Measurements from ENCODE around the gene GMPR2.

GMPR2 gene

GRCh38 chr14:24261256-24261968 is 28.7 kb downstream of the GMPR2 start:
- Histone ChIP-seq H3K36me3 (ENCODE audit: control insufficient read depth, insufficient read depth, low read length) (peaks cover 1% of the 10 kb centered on the region; the same call in 1 of the 2 replicates), H3K27ac (ENCODE audit: low read length) (no peak overlapping the region), H3K4me3 (ENCODE audit: low read length) (no peak overlapping the region), H3K4me1 (ENCODE audit: control insufficient read depth, insufficient read depth, low read length) (no peaks in the 10 kb centered on the region), H3K27me3 (ENCODE audit: control insufficient read depth, insufficient read depth, low read length) (no peaks in the 10 kb centered on the region), H3K9me3 (ENCODE audit: control insufficient read depth, insufficient read depth, low read length) (no peaks in the 10 kb centered on the region)
- no peak for DNase-seq (ENCODE audit: low read depth, low spot score)
- WGBS (ENCODE audit: insufficient coverage, insufficient read length): no CpG with 5 or more reads among the region's 20 CpGs

GRCh38 chr14:24261969-24262327 is 29.2 kb downstream of the GMPR2 start:
- Histone ChIP-seq H3K27me3 (ENCODE audit: control insufficient read depth, insufficient read depth, low read length) (no peaks in the 10 kb centered on the region), H3K27ac (ENCODE audit: low read length) (no peak overlapping the region), H3K4me3 (ENCODE audit: low read length) (no peak overlapping the region), H3K9me3 (ENCODE audit: control insufficient read depth, insufficient read depth, low read length) (no peaks in the 10 kb centered on the region), H3K36me3 (ENCODE audit: control insufficient read depth, insufficient read depth, low read length) (peaks cover 4% of the 10 kb centered on the region; the same call in 1 of the 2 replicates), H3K4me1 (ENCODE audit: control insufficient read depth, insufficient read depth, low read length) (no peaks in the 10 kb centered on the region)
- no peak for DNase-seq (ENCODE audit: low read depth, low spot score)
- WGBS (ENCODE audit: insufficient coverage, insufficient read length): no CpG with 5 or more reads among the region's 19 CpGs

- Histone ChIP-seq H3K36me3 (ENCODE audit: control insufficient read depth, insufficient read depth, low read length) (peaks cover 4% of the 10 kb centered on the region; the same call in 1 of the 2 replicates), H3K27ac (ENCODE audit: low read length) (no peak within 1 kb of the TSS), H3K4me3 (ENCODE audit: low read length) (no peak within 1 kb of the TSS), H3K4me1 (ENCODE audit: control insufficient read depth, insufficient read depth, low read length) (no peaks in the 10 kb centered on the region), H3K27me3 (ENCODE audit: control insufficient read depth, insufficient read depth, low read length) (no peaks in the 10 kb centered on the region), H3K9me3 (ENCODE audit: control insufficient read depth, insufficient read depth, low read length) (no peaks in the 10 kb centered on the region)
- no CpG with 5 or more reads among the region's 14 CpGs for WGBS (ENCODE audit: insufficient coverage, insufficient read length)
- DNase-seq (ENCODE audit: low read depth, low spot score): no peak
Measured at GRCh38 chr14:24262821-24263733, 30.3 kb downstream of the GMPR2 start, which contains the start of gene TGM1. Gene TGM1, minus strand, starts transcription at chr14:24263177. Its CDS starts 825 bp downstream, at chr14:24262352.

GRCh38 chr14:24263848-24264247 is 31.1 kb downstream of the GMPR2 start:
- Histone ChIP-seq H3K27ac (ENCODE audit: low read length) (no peak overlapping the region), H3K36me3 (ENCODE audit: control insufficient read depth, insufficient read depth, low read length) (peaks cover 4% of the 10 kb centered on the region; the same call in 1 of the 2 replicates), H3K4me1 (ENCODE audit: control insufficient read depth, insufficient read depth, low read length) (no peaks in the 10 kb centered on the region), H3K9me3 (ENCODE audit: control insufficient read depth, insufficient read depth, low read length) (no peaks in the 10 kb centered on the region), H3K4me3 (ENCODE audit: low read length) (no peak overlapping the region), H3K27me3 (ENCODE audit: control insufficient read depth, insufficient read depth, low read length) (no peaks in the 10 kb centered on the region)
- no CpG with 5 or more reads among the region's 6 CpGs for WGBS (ENCODE audit: insufficient coverage, insufficient read length)
- no peak for DNase-seq (ENCODE audit: low read depth, low spot score)

GRCh38 chr14:24264298-24264697 is 31.6 kb downstream of the GMPR2 start:
- Histone ChIP-seq H3K4me1 (ENCODE audit: control insufficient read depth, insufficient read depth, low read length) (no peaks in the 10 kb centered on the region), H3K27ac (ENCODE audit: low read length) (no peak overlapping the region), H3K4me3 (ENCODE audit: low read length) (no peak overlapping the region), H3K36me3 (ENCODE audit: control insufficient read depth, insufficient read depth, low read length) (peaks cover 4% of the 10 kb centered on the region; the same call in 1 of the 2 replicates), H3K9me3 (ENCODE audit: control insufficient read depth, insufficient read depth, low read length) (no peaks in the 10 kb centered on the region), H3K27me3 (ENCODE audit: control insufficient read depth, insufficient read depth, low read length) (no peaks in the 10 kb centered on the region)
- no peak for DNase-seq (ENCODE audit: low read depth, low spot score)
- no CpG with 5 or more reads among the region's 6 CpGs for WGBS (ENCODE audit: insufficient coverage, insufficient read length)

GRCh38 chr14:24266344-24267244 is 33.9 kb downstream of the GMPR2 start:
- Histone ChIP-seq H3K4me3 (ENCODE audit: low read length) (no peak overlapping the region), H3K36me3 (ENCODE audit: control insufficient read depth, insufficient read depth, low read length) (peaks cover 4% of the 10 kb centered on the region; the same call in 1 of the 2 replicates), H3K27me3 (ENCODE audit: control insufficient read depth, insufficient read depth, low read length) (no peaks in the 10 kb centered on the region), H3K27ac (ENCODE audit: low read length) (no peak overlapping the region), H3K9me3 (ENCODE audit: control insufficient read depth, insufficient read depth, low read length) (no peaks in the 10 kb centered on the region), H3K4me1 (ENCODE audit: control insufficient read depth, insufficient read depth, low read length) (no peaks in the 10 kb centered on the region)
- WGBS (ENCODE audit: insufficient coverage, insufficient read length): no CpG with 5 or more reads among the region's 18 CpGs
- DNase-seq (ENCODE audit: low read depth, low spot score): no peak

GRCh38 chr14:24267516-24267915 is 34.8 kb downstream of the GMPR2 start:
- Histone ChIP-seq H3K4me3 (ENCODE audit: low read length) (no peak overlapping the region), H3K36me3 (ENCODE audit: control insufficient read depth, insufficient read depth, low read length) (peaks cover 4% of the 10 kb centered on the region; the same call in 1 of the 2 replicates), H3K4me1 (ENCODE audit: control insufficient read depth, insufficient read depth, low read length) (no peaks in the 10 kb centered on the region), H3K27me3 (ENCODE audit: control insufficient read depth, insufficient read depth, low read length) (no peaks in the 10 kb centered on the region), H3K9me3 (ENCODE audit: control insufficient read depth, insufficient read depth, low read length) (no peaks in the 10 kb centered on the region), H3K27ac (ENCODE audit: low read length) (no peak overlapping the region)
- no peak for DNase-seq (ENCODE audit: low read depth, low spot score)
- WGBS (ENCODE audit: insufficient coverage, insufficient read length): no CpG with 5 or more reads among the region's 9 CpGs

- Histone ChIP-seq H3K9me3 (ENCODE audit: control insufficient read depth, insufficient read depth, low read length) (no peaks in the 10 kb centered on the region), H3K36me3 (ENCODE audit: control insufficient read depth, insufficient read depth, low read length) (peaks cover 4% of the 10 kb centered on the region; the same call in 1 of the 2 replicates)
- WGBS (ENCODE audit: insufficient coverage, insufficient read length): no CpG with 5 or more reads among the region's 9 CpGs
Measured at GRCh38 chr14:24268225-24268624, 35.5 kb downstream of the GMPR2 start.

GRCh38 chr14:24269368-24269767 is 36.6 kb downstream of the GMPR2 start:
- H3K9me3 ChIP-seq (ENCODE audit: control insufficient read depth, insufficient read depth, low read length): no peaks in the 10 kb centered on the region
- H3K4me1 ChIP-seq (ENCODE audit: control insufficient read depth, insufficient read depth, low read length): no peaks in the 10 kb centered on the region
- DNase-seq (ENCODE audit: low read depth, low spot score): no peak
- peaks cover 4% of the 10 kb centered on the region; the same call in 1 of the 2 replicates for H3K36me3 ChIP-seq (ENCODE audit: control insufficient read depth, insufficient read depth, low read length)
- no CpG with 5 or more reads among the region's 8 CpGs for WGBS (ENCODE audit: insufficient coverage, insufficient read length)
- H3K27ac ChIP-seq (ENCODE audit: low read length): no peak overlapping the region
- no peaks in the 10 kb centered on the region for H3K27me3 ChIP-seq (ENCODE audit: control insufficient read depth, insufficient read depth, low read length)
- no peak overlapping the region for H3K4me3 ChIP-seq (ENCODE audit: low read length)

More at GRCh38 chr14:24268225-24268624, 35.5 kb downstream of the GMPR2 start:
- H3K27me3 ChIP-seq (ENCODE audit: control insufficient read depth, insufficient read depth, low read length): no peaks in the 10 kb centered on the region
- H3K27ac ChIP-seq (ENCODE audit: low read length): no peak overlapping the region
- no peak for DNase-seq (ENCODE audit: low read depth, low spot score)
- no peak overlapping the region for H3K4me3 ChIP-seq (ENCODE audit: low read length)
- H3K4me1 ChIP-seq (ENCODE audit: control insufficient read depth, insufficient read depth, low read length): no peaks in the 10 kb centered on the region
